Umbilical cord (tissue), 2 donors: ENCODE results near the gene C2CD4D. TPM values are rescaled to one million over a fixed set of nuclear protein-coding genes. Genes with fewer than 3 reads are reported as not detected.
A peak's percentile ranks its signal among the peaks of the same experiment; 100 is the strongest.

Experiments
- DNase-seq: peaks from one replicate; pipeline ENCODE4 v3.0.0-alpha.2; 2015; ENCODE audit warnings: low spot score
- total RNA-seq: library from RNA; depleted of rRNA; stranded (reverse); fragments of >200 nt; gene quantifications from one replicate; pipeline ENCODE4 v1.2.3, GENCODE V29; 2014; ENCODE audit warnings: low replicate concordance; ENCODE audit not compliant: insufficient read depth

The C2CD4D gene
- total RNA-seq, 1 donor from 2014 or later, result not detected

DNA sequence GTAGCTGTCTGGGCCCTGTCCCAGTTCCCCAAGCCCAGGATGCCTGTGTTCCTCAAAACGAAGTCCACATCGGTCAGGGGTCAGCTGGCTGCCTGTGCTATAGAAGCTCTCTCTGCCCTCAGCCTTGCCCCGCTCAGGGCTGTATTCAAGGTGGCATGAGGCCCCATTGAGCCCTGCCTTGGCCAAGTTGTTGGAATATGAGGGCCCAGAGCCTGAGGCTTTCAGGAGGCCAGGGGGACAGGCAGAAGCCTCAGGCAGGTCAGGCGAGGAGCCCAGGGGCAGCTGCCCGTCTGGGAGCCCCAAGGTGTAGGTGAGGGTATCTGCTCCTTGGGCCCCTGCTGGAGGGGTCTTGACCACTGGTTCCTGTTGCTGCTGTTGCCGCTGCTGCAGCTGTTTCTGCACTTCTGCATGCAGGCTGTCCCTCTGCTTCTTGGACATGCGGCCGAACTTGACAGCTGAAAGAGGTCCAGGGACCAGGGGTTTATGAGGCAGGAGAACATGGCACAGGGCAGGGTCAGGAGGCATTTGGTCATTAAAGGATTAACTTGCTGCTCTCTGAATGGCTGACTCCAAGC, 24.6 kb downstream of the C2CD4D start:
- no peak for DNase-seq

DNA sequence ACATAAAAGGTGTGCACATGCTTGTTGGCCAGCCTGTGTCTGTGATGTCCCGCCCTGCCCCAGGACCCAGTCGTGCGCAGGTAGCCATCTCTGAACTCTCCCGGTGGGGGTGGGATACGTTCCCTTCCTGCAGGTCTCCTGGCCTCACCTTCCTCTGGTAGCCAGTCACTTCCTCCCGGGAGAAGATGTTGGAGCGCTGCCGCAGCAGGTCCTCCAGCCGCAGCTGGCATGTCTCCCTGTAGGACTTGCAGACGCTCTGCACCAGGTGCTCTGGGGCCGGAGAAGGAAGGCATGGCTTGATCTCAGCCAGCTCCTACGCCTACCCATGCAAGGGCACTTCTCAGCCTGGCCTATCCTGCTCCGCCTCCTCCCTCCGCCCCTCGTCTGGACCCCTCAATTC, 25.2 kb downstream of the C2CD4D start:
- DNase-seq, result no peak

DNA sequence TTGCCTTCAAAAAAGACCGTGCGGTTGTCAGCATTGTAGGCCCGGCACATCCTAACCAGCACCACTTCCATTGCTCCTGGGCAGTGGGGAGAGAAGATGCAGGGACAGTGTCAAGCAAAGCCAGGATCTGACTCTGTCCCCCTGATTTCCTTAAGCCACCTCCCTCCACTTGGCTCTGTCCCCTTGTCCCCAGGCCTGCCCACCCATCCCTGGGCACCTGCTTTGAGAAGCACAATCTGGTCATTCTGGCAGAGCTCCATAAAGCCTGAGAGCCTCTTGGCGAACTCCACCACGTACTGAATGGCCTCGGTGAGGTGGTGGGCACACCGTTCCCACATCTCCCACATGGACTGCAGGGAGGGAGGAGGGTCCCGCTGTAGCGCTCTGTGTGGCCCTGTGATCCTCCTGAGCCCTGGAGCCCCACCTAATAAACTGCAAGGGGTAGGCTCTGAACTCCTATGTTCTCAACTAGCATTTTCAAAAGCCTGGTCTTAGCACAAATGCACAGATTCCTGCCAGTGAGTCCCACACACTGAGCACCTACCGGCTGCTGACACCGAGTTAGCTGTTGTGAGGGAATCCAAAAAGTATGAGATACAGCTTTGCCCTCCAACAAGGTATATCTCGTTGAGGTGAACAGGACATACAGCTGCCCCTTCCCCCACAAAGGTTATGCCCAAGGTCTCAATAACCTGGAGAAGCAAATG, 26.2 kb downstream of the C2CD4D start:
- no peak for DNase-seq

DNA sequence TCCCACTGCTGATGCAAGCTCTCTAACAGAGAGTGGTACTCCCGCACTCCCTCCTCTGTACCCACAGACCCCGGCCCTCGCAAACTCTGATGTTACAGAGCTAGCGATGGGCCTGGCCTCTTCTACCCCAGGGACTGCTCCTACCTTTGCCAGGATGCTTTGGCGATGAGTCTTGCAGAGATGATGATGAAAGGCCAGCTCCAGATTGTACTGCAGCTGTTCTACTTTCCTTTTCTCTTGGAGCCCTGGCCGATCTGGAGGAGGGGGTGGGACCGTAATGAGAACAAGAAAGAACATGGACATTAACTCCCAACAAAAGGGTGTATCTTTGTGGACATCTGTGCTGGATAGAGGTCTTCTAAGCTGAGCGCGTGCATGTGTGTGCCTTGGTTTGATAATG, 28.4 kb downstream of the C2CD4D start:
- no peak for DNase-seq

DNA sequence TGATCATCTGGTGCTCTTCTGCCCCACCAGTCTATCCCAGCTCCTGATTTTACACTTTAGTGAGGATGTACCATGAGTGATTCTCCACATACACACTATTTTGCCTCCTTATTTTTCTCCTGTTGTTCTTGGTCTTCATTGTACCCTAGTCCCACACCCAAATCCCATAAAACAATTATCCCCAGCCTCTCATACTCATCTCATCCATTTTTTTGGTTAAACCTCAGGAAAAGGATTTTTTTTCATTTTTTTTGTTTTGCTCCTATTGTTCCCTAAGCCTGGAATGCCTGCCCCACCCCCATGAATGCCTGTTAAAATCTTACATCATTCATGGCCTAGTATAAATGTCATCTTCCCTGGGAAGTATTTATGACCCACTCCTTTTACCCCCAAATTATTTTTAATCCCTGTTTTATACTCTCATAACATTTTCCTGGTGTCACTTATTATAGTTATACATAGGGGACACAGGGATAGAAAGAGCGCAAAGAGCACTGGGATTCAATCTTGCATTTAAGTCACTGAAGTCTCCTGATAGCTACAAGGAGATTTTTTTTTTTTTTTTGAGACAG, 29.5 kb downstream of the C2CD4D start:
- DNase-seq, result no peak

DNA sequence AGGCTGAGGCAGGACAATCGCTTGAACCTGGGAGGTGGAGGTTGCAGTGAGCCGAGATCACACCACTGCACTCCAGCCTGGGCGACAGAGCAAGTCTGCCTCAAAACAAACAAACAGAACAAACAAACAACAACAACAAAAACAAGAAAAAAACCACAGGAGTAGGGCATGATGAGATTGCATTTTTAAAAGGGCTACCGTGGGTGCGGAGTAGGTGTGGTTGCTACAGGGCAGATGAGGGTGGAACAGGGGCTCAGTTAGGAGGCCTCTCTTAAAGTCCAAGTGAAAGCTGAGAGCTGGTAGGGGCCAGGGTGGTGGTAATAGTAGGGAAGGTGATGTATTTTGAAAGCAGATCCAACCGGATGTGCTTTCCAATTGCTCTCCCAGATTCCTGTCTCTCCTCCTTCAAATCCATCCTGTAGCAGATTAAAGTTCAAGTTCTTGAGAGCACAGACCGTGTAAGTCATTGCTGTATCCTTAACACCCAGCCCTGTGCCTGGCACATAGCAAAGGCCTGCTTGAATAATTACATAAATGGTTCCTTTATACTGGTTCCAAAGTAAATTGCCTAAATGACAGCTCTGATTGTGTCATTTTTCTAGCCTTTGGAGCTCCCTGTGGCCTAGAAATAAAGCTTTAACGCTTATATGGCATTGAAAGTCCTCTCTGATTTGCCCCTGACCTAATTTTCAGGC, 30.2 kb downstream of the C2CD4D start:
- DNase-seq, result no peak

DNA sequence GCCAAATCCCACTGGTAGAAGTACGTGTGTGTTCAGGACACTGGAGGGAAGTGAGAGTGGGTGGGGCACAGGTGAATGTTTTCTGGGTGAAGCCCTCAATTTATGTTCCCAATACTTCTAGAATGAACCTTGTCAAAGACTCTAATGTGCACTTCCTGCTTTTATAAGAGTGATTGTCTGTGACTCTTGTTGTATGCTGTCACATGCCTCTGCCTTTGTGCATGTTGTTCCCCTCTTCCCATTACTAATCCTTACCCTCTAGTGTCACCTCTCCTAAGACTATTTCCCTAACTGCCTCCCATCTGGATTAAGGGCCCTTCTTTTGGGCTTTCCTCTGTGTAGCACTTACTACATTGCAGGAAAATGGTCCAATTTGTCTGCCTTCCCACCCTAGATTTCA, 31.9 kb downstream of the C2CD4D start:
- no peak for DNase-seq

DNA sequence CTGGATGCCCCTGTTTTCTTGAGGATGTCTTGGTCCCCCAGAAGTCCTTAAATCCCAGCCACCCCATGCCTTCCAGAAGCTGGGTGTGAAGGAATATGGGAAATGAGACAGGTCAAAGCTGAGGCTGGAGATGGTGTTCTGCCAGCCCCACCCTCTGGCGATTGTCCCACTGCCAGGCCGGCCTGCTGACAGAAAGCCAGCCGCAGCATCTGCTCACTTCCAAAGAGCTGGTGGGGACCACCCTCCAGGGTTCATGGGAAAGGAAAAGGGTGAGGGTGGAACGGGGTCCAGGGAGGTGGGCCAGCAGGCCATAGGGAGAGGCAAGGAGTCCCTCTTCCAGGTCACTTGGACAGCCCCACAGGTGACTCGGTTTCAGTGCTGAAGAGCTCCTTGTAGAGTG, 32.5 kb downstream of the C2CD4D start:
- DNase-seq, result no peak

DNA sequence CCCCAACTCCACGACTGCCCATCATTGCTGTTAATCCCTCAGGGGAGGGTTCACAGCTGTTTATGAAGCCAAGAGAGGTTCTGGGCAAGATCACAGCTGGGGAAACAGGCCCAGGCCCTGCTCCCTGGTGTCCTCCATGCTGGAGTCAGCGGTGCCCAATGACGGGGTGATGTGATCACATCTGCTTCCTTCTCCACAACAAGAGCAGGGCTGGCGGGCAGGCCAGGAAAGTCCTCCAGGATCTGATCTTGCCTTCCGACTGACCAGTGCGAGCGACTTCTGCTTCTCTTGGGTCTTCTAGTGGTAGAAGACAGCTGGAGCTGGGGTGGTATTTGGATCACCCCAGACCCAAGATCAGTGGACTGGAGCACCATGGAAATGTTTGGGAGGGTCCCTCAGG, 33.5 kb downstream of the C2CD4D start:
- DNase-seq, result no peak

DNA sequence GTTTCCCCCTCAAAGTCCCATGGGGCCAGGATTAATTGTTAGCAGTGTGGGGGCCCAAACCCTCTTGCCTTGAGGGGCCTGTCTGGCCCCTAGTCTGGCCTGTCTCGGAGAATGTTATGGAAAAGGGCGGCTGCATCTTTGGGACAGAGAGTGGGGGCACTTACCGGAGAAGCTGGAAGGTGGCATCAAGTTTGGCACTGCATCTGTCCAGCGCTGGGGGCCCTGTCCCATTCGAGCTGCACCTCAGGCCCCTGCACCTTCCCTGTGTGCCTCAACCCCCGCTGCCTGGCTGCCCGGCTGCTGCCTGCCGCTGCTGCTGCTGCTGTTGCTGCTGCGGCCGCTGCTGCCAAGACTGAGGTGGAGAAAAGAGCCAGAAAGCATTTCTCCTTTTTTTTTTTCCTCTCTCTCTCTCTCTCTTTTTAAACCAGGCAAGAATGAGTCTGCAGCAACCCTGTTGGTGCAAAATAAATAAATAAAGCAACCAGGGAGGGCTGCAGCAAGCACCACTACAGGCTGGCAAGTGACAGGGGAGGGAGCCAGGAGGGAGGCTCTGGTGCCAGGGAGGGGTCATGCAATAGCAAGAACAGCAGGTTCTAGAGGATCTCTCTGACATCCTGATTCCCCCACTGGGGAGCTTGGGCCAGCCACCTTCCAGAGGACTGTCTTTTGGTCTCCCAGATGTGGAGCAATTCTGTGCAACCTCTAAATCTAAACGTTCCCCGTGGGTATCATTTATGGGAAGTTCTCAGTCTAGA, 34.4 kb downstream of the C2CD4D start, which contains the start of gene LINGO4:
Gene LINGO4, minus strand, starts transcription at position 354 of the 755 bp plus-strand sequence. CDS start 2,715 bp downstream, outside the sequence.
- DNase-seq, result peak; percentile 35

DNA sequence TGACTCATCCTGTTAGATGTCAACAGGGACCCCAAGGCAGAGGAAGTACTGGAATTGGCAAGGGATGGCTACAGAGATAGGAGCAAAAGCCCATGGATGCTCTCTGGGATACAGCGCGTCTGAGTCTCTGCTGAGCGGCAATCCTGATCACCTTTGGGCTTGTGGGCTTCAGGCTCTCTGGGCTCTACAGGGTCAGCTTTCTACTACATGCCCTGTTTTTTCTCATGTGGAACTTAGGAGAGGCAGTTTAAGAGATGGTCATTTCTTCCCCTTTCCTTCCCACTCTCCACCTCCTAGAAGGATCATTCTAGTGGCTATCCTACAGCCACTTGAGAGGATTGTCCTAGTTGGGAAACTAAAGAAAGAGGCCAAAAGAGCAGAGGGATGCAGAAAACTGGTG, 35.7 kb downstream of the C2CD4D start:
- DNase-seq, result no peak

DNA sequence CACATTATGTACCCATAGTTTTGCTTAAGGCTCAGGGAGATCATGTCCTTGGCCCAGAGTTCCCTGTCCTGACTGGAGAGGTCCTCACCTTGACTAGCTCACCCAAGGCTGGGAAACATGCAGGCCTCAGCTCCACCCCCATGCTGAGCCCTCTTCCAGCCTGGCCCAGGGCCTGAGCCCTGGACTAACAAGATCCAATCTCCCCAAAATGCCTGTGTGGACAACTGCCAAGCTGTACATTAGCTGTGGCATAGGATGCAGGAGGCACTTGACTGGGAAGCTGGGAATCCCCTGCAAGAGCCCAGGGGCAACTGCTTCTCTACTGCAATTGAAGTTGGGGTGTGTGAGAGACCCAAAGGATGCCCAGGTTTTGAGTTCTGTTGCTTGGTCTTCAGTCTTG, 36.5 kb downstream of the C2CD4D start:
- no peak for DNase-seq

DNA sequence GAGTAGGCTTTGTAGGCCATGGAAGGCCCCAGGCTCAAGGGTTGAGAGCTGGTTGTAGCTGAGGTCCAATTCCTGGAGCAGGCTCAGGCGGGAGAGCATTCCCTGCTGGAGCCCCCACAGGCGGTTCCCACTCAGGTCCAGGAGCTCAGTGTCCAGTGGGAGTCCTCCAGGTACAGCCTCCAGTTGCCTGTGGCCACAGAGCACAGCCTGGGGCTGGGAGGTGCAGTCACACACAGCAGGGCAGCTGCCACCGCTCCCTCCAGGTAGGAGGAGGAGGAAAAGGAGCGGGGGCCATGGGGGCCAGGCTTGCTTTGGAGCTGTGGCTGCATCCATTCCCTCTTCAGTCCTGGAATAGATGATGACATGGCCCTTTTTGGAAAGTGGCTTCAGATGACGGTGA, 37.2 kb downstream of the C2CD4D start:
- DNase-seq, result no peak

DNA sequence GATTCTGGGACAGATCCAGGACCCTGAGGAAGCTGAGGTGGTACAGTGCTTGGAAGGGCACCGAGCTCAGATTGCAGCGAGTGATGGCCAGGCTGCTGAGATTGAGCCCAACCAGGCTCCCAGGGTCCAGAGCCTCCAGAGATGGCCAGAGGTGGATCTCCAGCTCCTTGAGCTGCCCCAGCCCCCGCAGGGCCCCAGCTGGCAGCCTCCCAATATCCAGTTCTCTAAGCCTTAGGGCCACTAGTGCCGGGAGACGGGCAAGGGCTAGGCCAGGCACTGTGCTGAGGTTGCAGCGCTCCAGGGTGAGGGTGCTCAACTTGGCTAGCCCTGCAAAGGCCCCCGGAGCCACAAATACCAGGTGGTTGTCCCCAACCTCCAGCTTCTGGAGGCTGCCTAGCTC, 37.8 kb downstream of the C2CD4D start:
- DNase-seq, result no peak

DNA sequence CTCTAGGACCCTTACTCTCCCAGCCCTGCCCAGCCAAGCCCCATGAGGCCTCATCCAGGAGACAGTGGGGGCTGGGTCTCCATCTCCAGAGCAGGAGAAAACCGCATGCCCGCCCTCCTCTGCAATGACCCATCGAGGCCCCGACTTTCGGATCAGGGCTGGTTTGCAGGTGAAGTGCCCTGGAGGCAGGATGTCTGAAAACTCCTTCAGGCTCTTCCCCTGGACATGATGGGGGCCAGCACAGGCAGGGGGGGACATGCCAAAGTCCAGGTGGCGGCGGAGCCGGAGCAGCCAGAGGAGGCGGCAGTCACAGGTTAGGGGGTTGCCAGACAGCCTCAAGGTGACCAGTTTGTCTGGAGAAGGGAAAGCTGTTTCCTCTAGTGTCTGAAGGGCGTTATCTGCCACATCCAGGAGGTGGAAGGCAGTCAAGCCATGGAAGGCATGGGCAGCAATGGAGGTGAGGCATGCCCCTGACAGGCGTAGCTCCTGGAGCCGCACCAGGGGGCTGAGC, 38.3 kb downstream of the C2CD4D start:
- no peak for DNase-seq

DNA sequence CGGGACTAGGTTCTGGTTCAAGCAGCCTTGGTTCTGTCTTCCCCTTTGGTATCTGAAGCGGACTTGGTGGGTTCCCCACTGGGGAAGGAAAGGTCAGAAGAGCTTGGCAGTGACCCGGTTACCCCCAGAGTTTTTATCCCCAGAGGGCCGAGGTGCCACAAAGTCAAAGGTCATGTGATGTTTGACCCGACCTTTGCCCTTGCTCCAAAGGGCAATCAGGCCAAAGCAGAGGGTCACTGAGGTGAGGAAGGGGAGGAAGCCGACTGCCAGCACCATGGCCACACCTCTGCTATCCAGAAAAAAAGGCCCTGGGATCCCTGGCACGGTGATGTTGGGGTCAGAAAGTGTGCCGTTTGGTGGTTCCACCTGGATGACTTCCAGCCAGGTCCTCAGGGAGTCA, 38.8 kb downstream of the C2CD4D start:
- no peak for DNase-seq

DNA sequence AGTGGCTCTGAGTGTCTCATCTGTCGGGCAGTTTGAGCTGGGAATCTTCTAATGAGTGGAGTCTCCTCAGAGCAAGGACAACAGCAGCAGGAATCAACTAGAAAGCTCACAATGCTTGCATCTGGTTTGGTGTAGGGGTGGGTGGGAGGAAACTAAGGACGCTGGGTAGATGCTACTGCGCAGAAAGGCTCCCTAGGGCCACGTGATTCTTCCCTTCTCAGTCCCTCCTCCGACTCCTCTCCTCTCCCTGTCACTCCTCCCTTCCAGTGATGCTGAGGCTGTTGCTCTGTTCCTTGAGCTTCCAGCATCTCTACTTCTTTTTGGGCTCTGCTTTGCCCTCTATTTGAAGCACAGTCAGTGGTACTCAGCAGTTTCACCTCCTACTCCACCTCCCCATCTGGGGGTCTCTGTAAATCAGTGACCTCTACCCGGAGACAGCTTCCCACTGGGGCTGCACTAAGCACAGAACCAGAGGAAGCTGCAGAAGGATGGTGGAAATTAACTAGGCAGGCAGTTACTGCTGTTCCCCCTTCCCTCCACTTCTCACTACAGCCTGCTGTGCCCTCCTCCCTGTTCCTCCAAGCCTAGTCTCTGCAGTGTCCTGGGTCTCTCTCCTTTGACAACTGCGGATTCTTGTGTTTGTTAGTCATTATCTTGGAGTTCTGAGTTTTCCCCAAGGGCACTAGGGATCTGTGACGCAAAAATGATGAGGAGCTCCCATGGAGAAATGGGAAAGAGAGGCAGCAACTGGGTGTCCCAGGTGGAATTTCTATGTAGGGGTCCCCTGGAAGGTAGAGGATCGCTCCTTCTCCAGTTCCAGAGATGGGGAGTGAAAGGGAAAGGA, 40.2 kb downstream of the C2CD4D start:
- no peak for DNase-seq

DNA sequence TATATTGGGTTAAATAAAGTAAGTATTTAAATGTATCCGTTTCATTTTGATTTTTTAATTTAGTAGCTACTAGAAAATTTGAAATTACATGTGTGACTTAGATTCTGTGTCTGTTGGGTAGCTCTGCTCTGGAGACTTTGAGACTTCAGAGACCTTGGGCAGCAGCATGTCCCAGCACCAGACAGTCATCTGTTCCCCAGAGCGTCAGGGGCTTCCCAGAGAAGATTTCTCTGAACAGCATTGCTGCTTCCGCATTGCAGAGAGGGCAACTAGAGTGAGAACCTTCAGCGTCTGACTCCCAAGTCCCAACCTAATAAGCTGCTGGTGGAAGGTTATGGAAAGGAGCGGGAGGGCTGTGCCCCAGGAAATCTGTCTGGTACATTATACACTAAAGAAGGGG, 41.0 kb downstream of the C2CD4D start:
- no peak for DNase-seq

DNA sequence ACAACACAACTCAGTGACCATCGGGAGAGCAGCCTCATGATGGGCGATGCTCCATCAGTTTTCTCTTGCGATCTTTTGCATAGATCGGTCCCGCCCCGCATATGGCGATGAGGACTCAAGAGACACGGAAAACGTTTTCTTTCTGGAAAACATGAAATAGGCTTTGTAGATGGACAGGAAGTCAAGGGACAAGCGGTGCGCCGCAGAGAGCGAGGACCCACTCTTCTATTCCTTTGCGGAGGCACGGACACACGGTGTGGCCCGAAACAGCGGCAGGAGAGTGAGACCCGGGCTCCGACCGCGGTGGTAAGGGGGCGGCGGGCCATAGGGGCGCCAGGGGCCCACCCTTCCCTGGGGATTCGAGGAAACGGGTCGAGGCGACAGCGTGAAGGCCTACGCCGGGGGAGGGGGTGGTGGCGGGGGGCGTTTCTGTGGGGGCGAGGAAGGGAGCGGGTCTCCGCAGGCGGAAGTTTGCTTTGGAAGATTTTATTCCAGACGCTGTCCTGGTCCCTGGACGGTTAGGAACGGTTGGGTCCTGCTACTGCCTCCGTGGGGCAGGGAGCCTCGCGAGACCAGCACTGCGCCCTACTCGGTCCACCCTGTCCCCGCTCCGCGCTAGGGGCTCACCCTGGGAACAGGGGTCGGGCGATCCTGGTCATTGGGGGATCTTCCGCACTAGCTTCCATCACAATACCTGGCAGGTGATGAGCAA, 48.5 kb downstream of the C2CD4D start:
- no peak for DNase-seq
